ENCODE data around the gene LRBA.

Gene LRBA

GRCh38 chr4:150699599-150699998, 315.5 kb downstream of the LRBA start:
- CTCF ChIA-PET = no interaction called here
- POLR2A ChIA-PET (ENCODE audit: low non-redundant PET) = no interaction called here
- DNase-seq (ENCODE audit: low spot score) = no peak
- TF ChIP-seq CTCF (conservative IDR thresholded peaks at IDR 0.05; ENCODE audit: low read depth) = no peak
- no peak overlapping the region for H3K27ac ChIP-seq

- no peak overlapping the region for H3K27ac ChIP-seq
- CTCF ChIA-PET = no interaction called here
- no peak for DNase-seq (ENCODE audit: low spot score)
- TF ChIP-seq CTCF (conservative IDR thresholded peaks at IDR 0.05; ENCODE audit: low read depth) = no peak
- POLR2A ChIA-PET (ENCODE audit: low non-redundant PET) = no interaction called here
These were observed 319.9 kb downstream of the LRBA start for GRCh38 chr4:150695162-150695561.

GRCh38 chr4:150694438-150694837, 320.6 kb downstream of the LRBA start:
- no peak for TF ChIP-seq CTCF (conservative IDR thresholded peaks at IDR 0.05; ENCODE audit: low read depth)
- CTCF ChIA-PET = no interaction called here
- POLR2A ChIA-PET (ENCODE audit: low non-redundant PET) = no interaction called here
- DNase-seq (ENCODE audit: low spot score) = no peak
- no peak overlapping the region for H3K27ac ChIP-seq

- no peak for DNase-seq (ENCODE audit: low spot score)
- ChIA-PET CTCF (no interaction called here), POLR2A (ENCODE audit: low non-redundant PET) (no interaction called here)
- no peak overlapping the region for H3K27ac ChIP-seq
- TF ChIP-seq CTCF (conservative IDR thresholded peaks at IDR 0.05; ENCODE audit: low read depth) = no peak
These were observed 331.2 kb downstream of the LRBA start for GRCh38 chr4:150683775-150684350.

- ChIA-PET POLR2A (ENCODE audit: low non-redundant PET) (no interaction called here), CTCF (interaction anchor here (1.2 kb wide), 1 partner anchor 21 kb away, joined by 4 read pairs; no protein-coding TSS in a partner anchor)
- TF ChIP-seq CTCF (conservative IDR thresholded peaks at IDR 0.05; ENCODE audit: low read depth) = no peak
- no peak for DNase-seq (ENCODE audit: low spot score)
- no peak overlapping the region for H3K27ac ChIP-seq
These were observed 333.0 kb downstream of the LRBA start for GRCh38 chr4:150682126-150682525.

- H3K27ac ChIP-seq = no peak overlapping the region
- ChIA-PET CTCF (interaction anchor here (0.5 to 1.2 kb wide), 2 partner anchors 22 to 42 kb away, joined by 4 to 5 read pairs; no protein-coding TSS in a partner anchor), POLR2A (ENCODE audit: low non-redundant PET) (interaction anchor here (0.5 kb wide), 1 partner anchor 499 kb away, joined by 4 read pairs; no protein-coding TSS in a partner anchor)
- DNase-seq (ENCODE audit: low spot score) = no peak
- no peak for TF ChIP-seq CTCF (conservative IDR thresholded peaks at IDR 0.05; ENCODE audit: low read depth)
These were observed 334.0 kb downstream of the LRBA start for GRCh38 chr4:150681063-150681462.

Data from RWPE1 (cell line).